ENCODE measurements around the gene MICU2.
"Not testable (repeated sequence)": the region's sequence is repeated elsewhere in the genome, so short reads cannot be mapped to it uniquely, and the experiment has no call there.

MICU2 gene

DNA sequence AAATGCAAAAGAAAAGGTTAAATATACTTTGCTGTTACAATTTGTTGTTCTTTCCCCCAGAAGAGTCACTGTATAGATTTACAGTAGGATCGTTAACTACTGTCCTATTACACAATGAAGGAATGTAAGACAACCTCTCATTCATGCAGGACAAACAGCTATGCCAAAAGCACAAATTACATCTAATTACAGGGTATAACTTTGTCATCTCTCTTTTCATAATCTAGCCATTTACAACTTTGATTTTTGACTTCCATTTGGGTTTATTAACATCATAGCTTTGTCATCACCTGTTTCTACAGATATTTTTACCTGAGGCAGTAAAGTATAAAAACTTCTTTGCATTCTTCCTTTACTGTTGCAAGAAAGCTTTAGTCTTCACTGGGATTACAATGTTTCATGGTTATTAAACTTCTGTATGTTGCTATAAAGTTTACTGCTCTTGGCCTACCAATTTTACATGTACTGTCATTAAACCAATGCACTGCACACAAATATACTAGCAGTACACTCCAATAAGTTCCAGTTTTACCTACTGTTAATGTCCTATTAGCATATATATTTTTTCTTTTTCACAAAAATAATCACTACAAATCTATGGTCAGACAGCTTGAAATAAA, 18.9 kb downstream of the MICU2 start:
- Mint-ChIP-seq H3K9me3 (no peaks in the 10 kb centered on the region), H3K27ac (no peak overlapping the region), H3K36me3 (ENCODE audit: insufficient read depth) (peaks cover under 1% of the 10 kb centered on the region), H3K4me1 (ENCODE audit: low read depth in 2 of 2) (peaks cover 32 to 65% of the 10 kb centered on the region in 2 donors), H3K27me3 (no peaks in the 10 kb centered on the region), H3K4me3 (no peak overlapping the region)
- DNase-seq (no peak), ATAC-seq (replicated peaks) (no peak)

DNA sequence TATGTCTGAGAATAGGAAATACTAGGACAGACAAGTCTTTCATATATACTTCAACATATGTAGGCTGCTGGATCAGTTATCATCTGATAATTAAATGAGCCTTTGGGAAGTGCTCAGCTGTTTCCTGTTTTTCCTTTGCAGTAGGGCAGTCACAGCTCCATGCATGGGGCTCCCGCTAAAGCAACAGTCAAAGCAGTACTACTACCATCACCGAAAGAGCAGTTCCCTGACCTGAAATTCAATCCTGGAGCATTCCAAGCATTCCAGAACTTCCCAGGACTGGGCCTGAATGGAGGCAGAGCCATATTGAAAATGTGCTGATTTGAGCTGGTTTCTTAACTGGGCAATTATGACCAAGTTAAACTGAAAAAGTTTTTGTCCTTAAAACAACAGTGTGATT, 20.5 kb downstream of the MICU2 start:
- no peak overlapping the region for H3K4me3 Mint-ChIP-seq
- H3K27ac Mint-ChIP-seq = no peak overlapping the region
- DNase-seq (no peak), ATAC-seq (replicated peaks) (no peak)
- no peaks in the 10 kb centered on the region for H3K27me3 Mint-ChIP-seq
- peaks cover 5% of the 10 kb centered on the region for H3K36me3 Mint-ChIP-seq (ENCODE audit: insufficient read depth)
- peaks cover 30 to 52% of the 10 kb centered on the region in 2 donors for H3K4me1 Mint-ChIP-seq (ENCODE audit: low read depth in 2 of 2)
- no peaks in the 10 kb centered on the region for H3K9me3 Mint-ChIP-seq

DNA sequence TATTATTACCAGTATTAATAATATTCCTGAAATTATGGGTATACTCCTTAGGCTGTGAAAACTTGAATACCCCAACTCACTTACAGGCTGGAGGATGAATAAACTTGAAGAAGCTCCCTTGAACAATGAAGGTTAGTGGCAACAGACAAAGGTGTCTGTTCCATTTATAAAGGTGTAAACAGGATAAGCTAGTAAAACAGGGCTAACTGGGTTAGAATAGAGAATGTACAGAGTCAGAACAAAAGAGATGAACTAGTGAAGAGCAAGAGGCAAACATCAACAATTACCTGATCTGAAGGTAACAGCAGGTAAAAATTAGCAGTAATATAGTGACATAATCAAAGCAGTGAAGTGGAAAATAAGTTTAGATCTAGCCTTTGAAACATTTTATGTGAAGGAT, 23.2 kb downstream of the MICU2 start:
- DNase-seq = no peak
- no peaks in the 10 kb centered on the region for H3K9me3 Mint-ChIP-seq
- peak overlapping the region; percentile 2 to 91 for H3K27ac Mint-ChIP-seq
- H3K27me3 Mint-ChIP-seq = no peaks in the 10 kb centered on the region
- ATAC-seq (replicated peaks) = no peak
- H3K4me3 Mint-ChIP-seq = peak overlapping the region; percentile 5 to 81
- peaks cover 20 to 44% of the 10 kb centered on the region in 2 donors for H3K4me1 Mint-ChIP-seq (ENCODE audit: low read depth in 2 of 2)
- H3K36me3 Mint-ChIP-seq (ENCODE audit: insufficient read depth) = peaks cover 5% of the 10 kb centered on the region

DNA sequence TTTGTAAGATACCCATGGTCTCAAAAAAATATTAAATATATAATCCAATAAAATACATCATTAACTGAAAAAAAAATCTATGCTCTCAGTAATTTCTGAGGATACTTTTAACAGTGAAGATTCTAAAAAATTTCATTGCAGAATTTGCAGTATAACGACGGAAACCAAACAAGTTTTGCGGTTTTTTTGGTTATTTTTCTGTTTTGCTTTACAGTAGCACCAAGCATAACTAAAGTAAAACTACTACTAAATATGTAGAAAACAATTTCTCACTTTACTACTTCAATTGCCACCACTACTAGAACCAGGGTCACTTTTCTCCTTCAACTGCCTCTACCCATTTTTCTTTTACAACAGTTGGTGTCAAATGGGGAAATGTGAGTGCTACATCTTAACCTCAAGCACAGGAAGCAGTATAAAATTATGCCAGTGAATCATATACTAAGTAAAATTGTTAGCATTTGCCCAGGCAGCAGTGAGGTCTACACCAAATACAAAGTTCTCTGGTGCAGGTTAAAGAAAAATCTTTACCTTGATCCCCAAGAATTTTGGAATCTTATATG, 24.1 kb downstream of the MICU2 start:
- H3K4me1 Mint-ChIP-seq (ENCODE audit: low read depth in 2 of 2) = peaks cover 21 to 43% of the 10 kb centered on the region in 2 donors
- no peaks in the 10 kb centered on the region for H3K9me3 Mint-ChIP-seq
- H3K4me3 Mint-ChIP-seq = peak overlapping the region; percentile 73 to 81
- peaks cover 5% of the 10 kb centered on the region for H3K36me3 Mint-ChIP-seq (ENCODE audit: insufficient read depth)
- ATAC-seq (replicated peaks) (peak; percentile 94), DNase-seq (peak in 2 of 3 experiments; percentile 4 to 20)
- H3K27me3 Mint-ChIP-seq = no peaks in the 10 kb centered on the region
- peak overlapping the region; percentile 2 to 91 for H3K27ac Mint-ChIP-seq

DNA sequence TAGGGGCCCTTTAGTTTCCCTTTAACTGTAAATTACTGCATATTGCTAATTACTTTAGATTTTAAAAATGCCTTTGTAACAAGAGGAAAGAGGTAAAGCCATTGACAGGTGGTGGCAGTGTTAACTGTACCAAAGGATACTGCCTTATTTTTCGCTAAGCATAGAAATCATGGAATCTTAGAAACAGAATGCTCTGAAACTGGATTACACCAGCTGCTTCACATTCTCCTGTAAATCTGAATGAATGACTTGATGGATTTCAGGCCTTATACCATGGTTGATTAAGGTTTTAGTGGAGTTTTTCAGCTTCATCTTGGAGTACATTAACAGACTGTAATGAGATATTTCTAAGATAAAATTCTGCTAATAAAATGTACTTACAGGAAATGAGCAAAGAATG, 25.2 kb downstream of the MICU2 start:
- Mint-ChIP-seq H3K4me1 (ENCODE audit: low read depth in 2 of 2) (peaks cover 25 to 51% of the 10 kb centered on the region in 2 donors), H3K36me3 (ENCODE audit: insufficient read depth) (peaks cover 5% of the 10 kb centered on the region), H3K27ac (no peak overlapping the region), H3K27me3 (no peaks in the 10 kb centered on the region), H3K9me3 (no peaks in the 10 kb centered on the region), H3K4me3 (no peak overlapping the region)
- ATAC-seq (replicated peaks) (no peak), DNase-seq (no peak)

DNA sequence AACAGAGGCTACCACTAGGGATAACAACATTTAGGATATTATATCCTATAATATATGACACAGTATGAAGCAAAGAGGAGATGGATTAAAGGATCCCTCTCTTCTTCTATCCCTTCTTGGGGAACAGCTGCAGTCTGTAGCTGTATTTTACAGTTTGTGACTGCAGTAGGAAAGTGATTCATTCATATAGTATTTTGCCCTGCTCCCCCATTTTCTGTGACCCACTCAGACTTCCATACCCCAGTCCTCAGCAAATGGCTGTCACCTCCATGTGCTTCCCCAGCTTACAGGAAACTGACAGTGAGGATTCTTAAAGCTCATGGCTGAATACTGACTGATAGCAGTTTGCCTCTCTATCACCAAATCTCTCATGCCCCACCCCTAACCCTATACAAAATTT, 27.5 kb downstream of the MICU2 start:
- Mint-ChIP-seq H3K4me3 (no peak overlapping the region), H3K27ac (no peak overlapping the region), H3K36me3 (ENCODE audit: insufficient read depth) (peaks cover 5% of the 10 kb centered on the region), H3K9me3 (no peaks in the 10 kb centered on the region), H3K4me1 (ENCODE audit: low read depth in 2 of 2) (peaks cover 24 to 52% of the 10 kb centered on the region in 2 donors), H3K27me3 (no peaks in the 10 kb centered on the region)
- ATAC-seq (replicated peaks) = no peak
- no peak for DNase-seq

DNA sequence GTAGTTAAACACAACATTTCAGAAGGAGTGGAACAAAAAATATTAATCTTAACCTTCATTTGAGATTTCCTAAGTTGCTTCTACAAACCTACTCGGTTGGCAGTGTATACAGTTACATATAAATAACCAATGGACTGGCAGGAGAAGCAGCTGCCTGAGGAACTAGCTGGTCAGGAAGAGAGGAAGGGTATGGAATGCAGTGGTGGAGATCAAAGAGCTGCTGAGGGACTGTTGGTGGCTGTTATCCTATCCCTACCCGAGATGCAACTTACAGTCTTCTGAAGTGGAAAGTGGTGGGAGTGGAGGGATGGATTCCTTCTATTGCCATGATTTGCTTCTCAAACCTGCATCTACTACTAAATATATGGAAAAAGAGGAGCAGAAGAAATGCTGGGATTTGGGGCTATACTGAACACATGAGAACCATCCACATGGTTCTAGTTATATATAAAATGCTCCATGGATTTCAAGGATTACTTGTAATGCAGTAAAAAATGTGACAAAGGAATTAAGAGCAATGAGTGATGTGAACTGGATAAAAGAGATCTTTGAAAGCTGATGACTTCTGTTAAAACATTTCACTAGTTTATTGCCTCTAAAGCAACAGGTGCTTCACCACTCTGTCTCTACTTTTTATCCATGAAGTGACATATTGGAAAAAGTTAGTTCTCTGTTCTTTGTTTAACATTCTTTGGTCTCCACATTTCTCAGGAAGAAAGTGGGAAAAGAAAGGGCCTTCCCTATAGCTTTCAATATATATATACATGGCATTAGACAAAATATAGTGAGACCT, 29.9 kb downstream of the MICU2 start:
- Mint-ChIP-seq H3K36me3 (ENCODE audit: insufficient read depth) (no peaks in the 10 kb centered on the region), H3K4me1 (ENCODE audit: low read depth in 2 of 2) (peaks cover 19 to 47% of the 10 kb centered on the region in 2 donors), H3K4me3 (no peak overlapping the region), H3K27me3 (no peaks in the 10 kb centered on the region), H3K9me3 (no peaks in the 10 kb centered on the region), H3K27ac (peak overlapping the region in 1 of 2 donors; percentile 75)
- DNase-seq = no peak
- ATAC-seq (replicated peaks) = no peak

DNA sequence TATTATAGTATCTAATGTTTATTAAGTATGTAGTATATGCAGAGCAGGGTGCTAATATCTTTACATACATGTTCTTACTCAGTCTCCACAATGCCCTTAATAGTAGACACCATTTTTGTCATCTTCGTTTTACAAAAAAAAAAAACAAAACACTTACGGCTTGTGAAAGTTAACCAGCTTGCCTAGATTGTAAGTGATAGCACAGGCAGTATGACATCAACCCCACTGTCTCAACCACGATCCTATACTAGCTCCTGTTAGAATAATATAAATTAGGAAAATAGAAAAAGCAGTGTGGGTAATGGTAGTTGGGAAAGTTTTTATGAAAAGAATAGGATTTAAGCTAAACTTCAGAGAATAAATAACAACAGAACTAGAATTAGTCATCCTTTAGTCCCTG, 34.3 kb downstream of the MICU2 start:
- ATAC-seq (replicated peaks) (no peak), DNase-seq (no peak)
- Mint-ChIP-seq H3K4me1 (ENCODE audit: low read depth in 2 of 2) (peaks cover 26 to 47% of the 10 kb centered on the region in 2 donors), H3K36me3 (ENCODE audit: insufficient read depth) (peaks cover 18% of the 10 kb centered on the region), H3K27me3 (no peaks in the 10 kb centered on the region), H3K27ac (peak overlapping the region; percentile 0 to 19), H3K9me3 (no peaks in the 10 kb centered on the region), H3K4me3 (no peak overlapping the region)

DNA sequence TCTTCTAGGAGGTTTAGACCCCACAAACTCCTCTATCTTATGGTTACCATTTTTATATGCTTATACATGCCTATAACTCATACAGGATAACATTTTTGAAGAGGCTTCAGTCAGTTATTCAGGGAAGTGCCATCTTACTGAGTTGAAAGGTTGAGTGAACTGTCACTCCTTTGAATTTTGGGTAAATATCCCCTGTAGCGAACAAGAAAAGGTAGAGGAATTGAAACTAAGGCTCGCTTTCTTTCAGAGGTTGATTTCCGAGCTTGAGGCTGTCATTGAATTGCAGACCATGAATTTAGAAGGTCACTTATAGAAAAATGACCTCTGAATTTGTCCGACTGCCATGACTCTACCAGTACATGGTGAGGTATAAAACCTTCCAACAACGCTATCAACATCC, 35.1 kb downstream of the MICU2 start:
- H3K36me3 Mint-ChIP-seq (ENCODE audit: insufficient read depth) = peaks cover 26% of the 10 kb centered on the region
- H3K4me3 Mint-ChIP-seq = no peak overlapping the region
- ATAC-seq (replicated peaks) (no peak), DNase-seq (no peak)
- H3K4me1 Mint-ChIP-seq (ENCODE audit: low read depth in 2 of 2) = peaks cover 22 to 40% of the 10 kb centered on the region in 2 donors
- H3K27me3 Mint-ChIP-seq = no peaks in the 10 kb centered on the region
- H3K27ac Mint-ChIP-seq = peak overlapping the region; percentile 0 to 46
- H3K9me3 Mint-ChIP-seq = no peaks in the 10 kb centered on the region

DNA sequence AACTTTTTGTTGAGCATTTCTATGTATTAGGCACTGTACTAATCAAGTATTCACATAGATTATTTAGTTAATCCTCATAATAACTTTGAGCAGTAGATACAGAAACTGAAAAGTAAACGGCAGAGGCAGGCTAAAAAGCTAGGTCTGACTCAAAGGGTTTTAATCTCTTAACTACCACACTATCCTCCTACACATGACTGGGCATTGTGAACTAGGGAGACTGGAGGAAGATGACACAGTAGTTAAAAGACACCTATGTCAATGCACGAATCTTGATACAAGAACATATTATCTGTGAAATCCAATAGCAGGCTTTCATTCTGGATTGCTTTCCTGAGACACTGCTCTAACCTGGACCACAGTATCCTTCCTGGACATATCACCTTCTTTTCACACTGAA, 36.3 kb downstream of the MICU2 start:
- ATAC-seq (replicated peaks) (no peak), DNase-seq (no peak)
- Mint-ChIP-seq H3K27ac (peak overlapping the region in 1 of 2 donors; percentile 46), H3K4me1 (ENCODE audit: low read depth in 2 of 2) (peaks cover 17 to 36% of the 10 kb centered on the region in 2 donors), H3K27me3 (no peaks in the 10 kb centered on the region), H3K36me3 (ENCODE audit: insufficient read depth) (peaks cover 38% of the 10 kb centered on the region), H3K4me3 (no peak overlapping the region), H3K9me3 (no peaks in the 10 kb centered on the region)

DNA sequence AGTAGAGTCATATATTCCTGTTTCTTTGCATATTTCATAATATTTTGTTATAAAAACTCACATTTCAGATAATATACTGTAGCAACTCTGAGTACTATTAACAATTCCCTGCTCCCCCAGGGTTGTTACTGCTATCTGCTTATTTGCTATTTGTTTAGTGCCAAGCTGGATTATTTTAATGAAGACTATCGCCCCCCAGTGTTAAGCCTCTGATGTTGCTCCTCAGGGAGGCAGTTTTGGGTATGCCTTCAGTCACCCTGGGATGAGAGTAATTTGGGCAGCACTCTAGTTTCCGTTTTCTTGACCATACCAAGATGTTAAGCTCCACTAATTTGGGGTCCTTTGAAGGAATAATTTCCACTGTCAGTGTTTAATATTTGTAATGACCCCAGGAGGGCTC, 46.0 kb downstream of the MICU2 start:
- ATAC-seq (replicated peaks) (no peak), DNase-seq (peak in 1 of 3 experiments; percentile 18)
- H3K27ac Mint-ChIP-seq = peak overlapping the region in 1 of 2 donors; percentile 24
- no peaks in the 10 kb centered on the region for H3K9me3 Mint-ChIP-seq
- peaks cover 10 to 28% of the 10 kb centered on the region in 2 donors for H3K4me1 Mint-ChIP-seq (ENCODE audit: low read depth in 2 of 2)
- H3K36me3 Mint-ChIP-seq (ENCODE audit: insufficient read depth) = peaks cover 13% of the 10 kb centered on the region
- no peak overlapping the region for H3K4me3 Mint-ChIP-seq
- H3K27me3 Mint-ChIP-seq = no peaks in the 10 kb centered on the region

DNA sequence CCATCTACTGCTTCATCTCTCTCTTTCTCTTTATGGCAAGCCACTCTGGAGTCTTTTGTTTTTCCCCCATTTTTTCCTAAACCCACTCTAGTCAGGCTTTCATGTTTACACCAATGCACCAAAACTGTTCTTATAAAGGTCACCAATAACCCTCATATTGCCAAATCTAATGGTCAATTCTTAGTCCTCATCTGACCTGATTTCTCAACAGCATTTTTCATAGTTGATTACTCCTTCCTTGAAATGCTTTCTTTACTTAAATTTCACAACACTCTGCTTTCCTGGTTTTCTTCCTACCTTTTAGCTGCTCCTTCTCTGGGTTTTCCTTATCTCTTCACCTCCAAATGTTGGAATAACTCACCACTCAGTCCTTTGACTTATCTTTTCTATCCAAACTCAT, 47.9 kb downstream of the MICU2 start:
- no peaks in the 10 kb centered on the region for H3K9me3 Mint-ChIP-seq

DNA sequence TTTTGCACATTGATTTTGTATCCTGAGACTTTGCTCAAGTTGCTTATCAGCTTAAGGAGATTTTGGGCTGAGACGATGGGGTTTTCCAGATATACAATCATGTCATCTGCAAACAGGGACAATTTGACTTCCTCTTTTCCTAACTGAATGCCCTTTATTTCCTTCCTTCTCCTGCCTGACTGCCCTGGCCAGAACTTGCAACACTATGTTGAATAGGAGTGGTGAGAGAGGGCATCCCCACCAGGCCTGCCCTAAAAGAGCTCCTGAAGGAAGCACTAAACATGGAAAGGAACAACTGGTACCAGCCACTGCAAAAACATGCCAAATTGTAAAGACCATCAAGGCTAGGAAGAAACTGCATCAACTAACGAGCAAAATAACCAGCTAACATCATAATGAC, 50.7 kb downstream of the MICU2 start:
- DNase-seq; H3K4me3 Mint-ChIP-seq; ATAC-seq (replicated peaks); H3K27ac Mint-ChIP-seq; H3K36me3 Mint-ChIP-seq (ENCODE audit: insufficient read depth); H3K27me3 Mint-ChIP-seq; H3K9me3 Mint-ChIP-seq: not testable (repeated sequence)
- peaks cover 11 to 29% of the 10 kb centered on the region in 2 donors for H3K4me1 Mint-ChIP-seq (ENCODE audit: low read depth in 2 of 2)

More for the DNA sequence above, 47.9 kb downstream of the MICU2 start:
- no peak overlapping the region for H3K27ac Mint-ChIP-seq
- H3K27me3 Mint-ChIP-seq = no peaks in the 10 kb centered on the region
- H3K36me3 Mint-ChIP-seq (ENCODE audit: insufficient read depth) = peaks cover 7% of the 10 kb centered on the region
- peaks cover 10 to 28% of the 10 kb centered on the region in 2 donors for H3K4me1 Mint-ChIP-seq (ENCODE audit: low read depth in 2 of 2)
- ATAC-seq (replicated peaks) = no peak
- no peak overlapping the region for H3K4me3 Mint-ChIP-seq
- DNase-seq = no peak

DNA sequence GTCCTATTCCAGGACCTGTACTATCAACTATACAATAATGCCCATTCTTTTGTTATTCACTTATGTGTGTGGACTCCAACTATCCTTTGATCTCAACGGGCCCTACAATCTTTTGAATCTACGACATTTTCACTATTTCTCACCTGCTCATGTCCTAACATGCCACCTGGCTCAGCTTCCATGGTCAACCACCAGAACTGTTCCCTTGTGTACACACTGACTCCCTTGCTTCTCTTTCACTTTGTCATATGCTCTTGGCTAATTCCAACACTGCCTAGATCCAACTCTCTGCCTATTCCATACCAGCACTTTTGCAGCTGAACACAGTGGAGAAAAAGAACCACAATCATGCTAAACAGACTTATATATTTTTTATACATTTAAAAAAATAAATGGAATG, 53.1 kb downstream of the MICU2 start:
- H3K9me3 Mint-ChIP-seq = no peaks in the 10 kb centered on the region
- peaks cover 13 to 22% of the 10 kb centered on the region in 2 donors for H3K4me1 Mint-ChIP-seq (ENCODE audit: low read depth in 2 of 2)
- H3K27ac Mint-ChIP-seq = no peak overlapping the region
- H3K36me3 Mint-ChIP-seq (ENCODE audit: insufficient read depth) = peaks cover 3% of the 10 kb centered on the region
- DNase-seq (no peak), ATAC-seq (replicated peaks) (no peak)
- no peaks in the 10 kb centered on the region for H3K27me3 Mint-ChIP-seq
- H3K4me3 Mint-ChIP-seq = no peak overlapping the region

Measured in effector memory CD8-positive, alpha-beta T cell (primary cell).